HEK293T (cell line): Measurements from ENCODE around the gene STX10.
"Not testable (repeated sequence)": the region's sequence is repeated elsewhere in the genome, so short reads cannot be mapped to it uniquely, and the experiment has no call there.

ENCODE experiments used
- CTCF ChIA-PET: fragments of 350-600 bp; formaldehyde crosslinking; extraction: SDS; loops from one replicate; lab custom pipeline; 2021; ENCODE audit warnings: antibody characterized with exemption, inconsistent platforms; lab: Yijun Ruan, JAX
- POLR2A ChIA-PET: fragments of 350-600 bp; formaldehyde crosslinking; extraction: SDS; loops from one replicate; lab custom pipeline; 2020; ENCODE audit warnings: antibody characterized with exemption, inconsistent platforms; lab: Yijun Ruan, JAX
- DNase-seq: peaks from one replicate; pipeline ENCODE4 v3.0.0; 2012; ENCODE audit warnings: mixed read lengths; ENCODE audit errors: extremely low spot score
- BHLHE40 ChIP-seq: fragments of 450-650 bp; IDR thresholded peaks from 2 replicates; pipeline ENCODE4 v1.6.1; 2016; ENCODE audit warnings: mild to moderate bottlenecking, moderate library complexity, borderline replicate concordance
- FOXA1 ChIP-seq: fragments of 450-650 bp; IDR thresholded peaks from 2 replicates; pipeline ENCODE4 v1.6.1; 2016; ENCODE audit warnings: mild to moderate bottlenecking
- FOXK2 ChIP-seq: fragments of 450-650 bp; IDR thresholded peaks from 2 replicates; pipeline ENCODE4 v1.6.1; 2016; ENCODE audit warnings: mild to moderate bottlenecking
- FOXM1 ChIP-seq: fragments of 450-650 bp; IDR thresholded peaks from 2 replicates; pipeline ENCODE4 v1.6.1; 2017; ENCODE audit warnings: mild to moderate bottlenecking, borderline replicate concordance
- HDGF ChIP-seq: fragments of 450-650 bp; IDR thresholded peaks from 2 replicates; pipeline ENCODE4 v1.6.1; 2017; ENCODE audit warnings: antibody characterized with exemption, borderline replicate concordance
- L3MBTL2 ChIP-seq: fragments of 450-650 bp; conservative IDR thresholded peaks from 2 replicates; pipeline ENCODE4 v1.6.1; 2016; ENCODE audit warnings: mild to moderate bottlenecking
- LEF1 ChIP-seq: fragments of 450-650 bp; IDR thresholded peaks from 2 replicates; pipeline ENCODE4 v1.6.1; 2017; ENCODE audit warnings: mild to moderate bottlenecking, borderline replicate concordance
- NFRKB ChIP-seq: fragments of 450-650 bp; IDR thresholded peaks from 2 replicates; pipeline ENCODE4 v1.6.1; 2016; ENCODE audit warnings: mild to moderate bottlenecking, moderate library complexity
- SP1 ChIP-seq: fragments of 450-650 bp; IDR thresholded peaks from 2 replicates; pipeline ENCODE4 v1.6.1; 2017
- SUZ12 ChIP-seq: fragments of 450-650 bp; IDR thresholded peaks from 2 replicates; pipeline ENCODE4 v1.6.1; 2016; ENCODE audit warnings: mild to moderate bottlenecking
- TARDBP ChIP-seq: fragments of 450-650 bp; IDR thresholded peaks from 2 replicates; pipeline ENCODE4 v1.6.1; 2016
- ZNF384 ChIP-seq: fragments of 450-650 bp; IDR thresholded peaks from 2 replicates; pipeline ENCODE4 v1.6.1; 2016
- TF ChIP-seq, protein P1 (sequence below): fragments of 450-650 bp; IDR thresholded peaks from 2 replicates; pipeline ENCODE4 v1.6.1; 2016

Gene STX10

DNA sequence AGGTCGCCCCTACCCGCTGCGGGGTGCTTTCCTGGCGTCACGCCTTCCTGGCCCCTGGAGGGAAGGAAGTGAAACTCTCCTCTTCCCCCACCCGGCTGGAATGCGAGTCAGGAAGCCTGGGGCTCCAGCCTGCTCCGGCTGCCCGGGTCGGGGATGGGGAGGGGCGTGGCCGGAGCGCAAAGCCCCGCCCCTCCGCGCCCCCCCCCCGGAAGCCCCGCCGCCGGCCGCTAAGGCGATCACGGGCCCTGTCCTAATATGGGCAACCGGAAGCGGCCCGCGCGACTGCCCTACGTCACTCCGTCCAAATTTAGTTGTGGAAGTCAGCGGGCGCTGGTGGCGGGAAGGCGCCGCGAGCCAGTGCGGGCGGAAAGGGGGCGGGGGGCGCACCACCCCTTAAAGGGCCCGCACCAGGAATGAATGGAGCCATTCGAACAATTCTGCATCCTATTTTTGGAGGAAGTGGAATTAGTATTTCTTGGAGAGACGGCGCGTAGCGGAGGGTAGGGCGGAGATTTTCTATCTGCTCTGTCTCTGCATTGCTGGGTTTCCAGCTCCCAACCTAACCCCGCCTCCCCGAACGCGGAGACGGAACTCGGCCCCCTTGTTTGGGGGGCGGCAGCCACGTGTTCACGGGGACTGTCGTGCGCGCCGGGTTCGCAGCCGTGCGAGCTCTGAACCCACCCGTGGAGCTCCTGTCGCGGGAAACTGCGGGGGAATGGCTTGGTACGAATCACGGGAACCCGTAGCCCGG lies 1.6 kb upstream of the STX10 start:
- peak; percentile 94 for DNase-seq
- CTCF ChIA-PET: interaction anchor here (0.9 kb wide), 1 partner anchor 9 kb away, joined by 4 read pairs; no protein-coding TSS in a partner anchor

DNA sequence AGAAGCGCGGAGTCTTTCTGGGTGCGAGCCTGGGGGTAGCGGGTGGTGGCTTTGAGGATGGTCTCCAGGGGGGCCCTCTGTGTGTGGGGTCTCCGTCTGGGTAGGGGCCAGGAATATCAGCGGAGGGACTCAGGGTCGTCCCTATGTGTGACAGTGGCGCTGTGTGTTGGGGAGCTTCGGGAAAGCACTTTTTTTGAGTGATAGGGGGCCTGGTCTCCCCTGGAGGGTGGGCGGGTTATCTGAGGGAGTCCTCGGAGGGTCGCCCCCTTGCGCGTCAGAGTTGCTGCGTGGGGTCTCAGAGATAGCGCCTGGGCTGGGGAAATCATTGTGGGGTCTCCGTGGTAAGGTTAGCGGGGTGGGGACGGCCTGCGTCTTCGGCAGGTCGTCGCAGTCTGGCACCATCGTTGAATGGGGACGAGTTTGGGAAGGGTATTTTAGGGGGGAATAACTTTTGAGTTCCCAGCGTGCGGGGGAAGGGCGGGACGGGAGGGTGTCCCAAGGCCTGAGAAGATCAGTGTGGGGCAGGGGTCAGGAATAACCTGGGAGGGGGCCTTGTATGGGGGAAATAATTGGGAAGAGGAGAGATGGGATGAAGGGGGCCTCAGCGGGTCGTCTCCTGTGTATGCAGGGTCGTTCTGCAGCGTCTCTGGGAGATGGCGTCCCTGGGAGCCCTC lies 893 bp upstream of the STX10 start:
- ChIA-PET CTCF (interaction anchor here (0.5 to 1.2 kb wide), 3 partner anchors 12 to 473 kb away, joined by 3 read pairs; no protein-coding TSS in a partner anchor), POLR2A (interaction anchor here (2.2 to 2.5 kb wide), 3 partner anchors 12 to 44 kb away, joined by 6 to 15 read pairs (median 11); partner anchors contain the start of gene NACC1)
- no peak for TF ChIP-seq TARDBP
- TF ChIP-seq FOXM1: no peak
- no peak for TF ChIP-seq BHLHE40
- no peak for TF ChIP-seq ZNF384
- TF ChIP-seq HDGF: no peak
- no peak for TF ChIP-seq SP1
- TF ChIP-seq SUZ12: no peak
- TF ChIP-seq FOXA1: no peak
- no peak for TF ChIP-seq LEF1
- TF ChIP-seq L3MBTL2: no peak
- no peak for DNase-seq

More for the DNA sequence above, 1.6 kb upstream of the STX10 start:
- peak; percentile 48; the same call in 1 of the 2 replicates for TF ChIP-seq FOXM1
- no peak for TF ChIP-seq SUZ12
- no peak for TF ChIP-seq NFRKB
- peak; percentile 76 for TF ChIP-seq L3MBTL2
- TF ChIP-seq, protein P1, sequence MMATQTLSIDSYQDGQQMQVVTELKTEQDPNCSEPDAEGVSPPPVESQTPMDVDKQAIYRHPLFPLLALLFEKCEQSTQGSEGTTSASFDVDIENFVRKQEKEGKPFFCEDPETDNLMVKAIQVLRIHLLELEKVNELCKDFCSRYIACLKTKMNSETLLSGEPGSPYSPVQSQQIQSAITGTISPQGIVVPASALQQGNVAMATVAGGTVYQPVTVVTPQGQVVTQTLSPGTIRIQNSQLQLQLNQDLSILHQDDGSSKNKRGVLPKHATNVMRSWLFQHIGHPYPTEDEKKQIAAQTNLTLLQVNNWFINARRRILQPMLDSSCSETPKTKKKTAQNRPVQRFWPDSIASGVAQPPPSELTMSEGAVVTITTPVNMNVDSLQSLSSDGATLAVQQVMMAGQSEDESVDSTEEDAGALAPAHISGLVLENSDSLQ: peak; percentile 40; the same call in 1 of the 2 replicates
- no peak for TF ChIP-seq SP1
- no peak for TF ChIP-seq FOXA1
- TF ChIP-seq HDGF: no peak
- no peak for TF ChIP-seq ZNF384
- TF ChIP-seq LEF1: no peak
- TF ChIP-seq FOXK2: no peak
- TF ChIP-seq TARDBP: no peak
- POLR2A ChIA-PET: interaction anchor here (0.7 to 2.2 kb wide), 28 partner anchors 10 to 612 kb away, joined by 3 to 66 read pairs (median 4); partner anchors contain the start of genes MRI1 and NACC1

DNA sequence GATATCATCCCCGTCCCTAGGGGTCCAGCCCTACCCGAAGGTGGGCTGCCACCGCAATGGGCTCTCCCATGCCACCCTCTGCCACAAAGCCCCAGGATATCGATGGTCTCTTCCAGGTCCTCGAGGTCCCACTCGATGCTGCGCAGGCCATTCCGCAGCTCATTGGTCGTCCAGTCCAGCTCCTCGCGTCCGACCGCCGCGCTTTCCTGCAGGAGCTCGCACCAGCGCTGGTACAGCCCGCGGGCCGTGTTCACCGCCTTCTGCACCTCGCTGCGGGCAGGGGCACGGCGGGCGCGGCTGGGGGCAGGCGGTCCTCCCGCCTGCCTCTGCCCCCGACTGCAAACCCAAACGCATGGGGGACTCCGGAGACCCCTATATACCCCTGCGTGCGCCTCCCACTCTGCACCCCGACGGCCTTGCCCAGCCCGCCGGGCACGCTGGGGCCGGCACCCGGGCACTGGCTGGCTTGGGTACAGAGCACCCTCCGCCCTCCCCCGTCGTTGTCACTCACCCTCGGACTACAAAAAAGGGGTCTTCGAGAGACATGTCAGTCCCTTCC lies 468 bp downstream of the STX10 start:
- no peak for DNase-seq
- POLR2A ChIA-PET: interaction anchor here (1.1 to 2.5 kb wide), 4 partner anchors 13 to 45 kb away, joined by 3 to 15 read pairs (median 8); partner anchors contain the start of gene NACC1
- TF ChIP-seq, protein P1: no peak
- no peak for TF ChIP-seq ZNF384
- TF ChIP-seq L3MBTL2: peak; percentile 25; the same call in 1 of the 2 replicates
- no peak for TF ChIP-seq SUZ12
- CTCF ChIA-PET: interaction anchor here (0.7 to 1.2 kb wide), 3 partner anchors 13 to 184 kb away, joined by 3 read pairs; no protein-coding TSS in a partner anchor

DNA sequence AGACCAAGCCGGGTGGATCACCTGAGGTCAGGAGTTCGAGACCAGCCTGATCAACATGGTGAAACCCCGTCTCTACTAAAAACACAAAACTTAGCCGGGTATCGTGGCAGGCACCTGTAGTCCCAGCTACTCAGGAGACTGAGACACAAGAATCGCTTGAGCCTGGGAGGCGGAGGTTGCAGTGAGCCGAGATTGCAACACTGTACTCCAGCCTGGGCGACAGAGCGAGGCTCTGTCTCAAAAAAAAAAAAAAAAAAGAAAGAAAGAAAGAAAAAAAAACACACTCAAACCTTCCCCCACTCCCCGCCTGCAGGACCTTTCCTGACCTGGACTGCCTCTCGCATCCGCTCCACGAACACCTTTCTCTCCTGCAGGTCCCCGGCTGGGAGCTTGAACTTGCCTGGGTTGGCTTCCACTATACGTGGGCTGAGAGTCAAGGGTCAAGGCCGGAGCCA lies 975 bp downstream of the STX10 start:
- not testable (repeated sequence) for DNase-seq
- ChIA-PET CTCF (interaction anchor here (1.0 to 1.2 kb wide), 2 partner anchors 13 to 184 kb away, joined by 3 read pairs; no protein-coding TSS in a partner anchor), POLR2A (interaction anchor here (1.1 to 2.5 kb wide), 4 partner anchors 14 to 46 kb away, joined by 3 to 15 read pairs (median 8); partner anchors contain the start of gene NACC1)

DNA sequence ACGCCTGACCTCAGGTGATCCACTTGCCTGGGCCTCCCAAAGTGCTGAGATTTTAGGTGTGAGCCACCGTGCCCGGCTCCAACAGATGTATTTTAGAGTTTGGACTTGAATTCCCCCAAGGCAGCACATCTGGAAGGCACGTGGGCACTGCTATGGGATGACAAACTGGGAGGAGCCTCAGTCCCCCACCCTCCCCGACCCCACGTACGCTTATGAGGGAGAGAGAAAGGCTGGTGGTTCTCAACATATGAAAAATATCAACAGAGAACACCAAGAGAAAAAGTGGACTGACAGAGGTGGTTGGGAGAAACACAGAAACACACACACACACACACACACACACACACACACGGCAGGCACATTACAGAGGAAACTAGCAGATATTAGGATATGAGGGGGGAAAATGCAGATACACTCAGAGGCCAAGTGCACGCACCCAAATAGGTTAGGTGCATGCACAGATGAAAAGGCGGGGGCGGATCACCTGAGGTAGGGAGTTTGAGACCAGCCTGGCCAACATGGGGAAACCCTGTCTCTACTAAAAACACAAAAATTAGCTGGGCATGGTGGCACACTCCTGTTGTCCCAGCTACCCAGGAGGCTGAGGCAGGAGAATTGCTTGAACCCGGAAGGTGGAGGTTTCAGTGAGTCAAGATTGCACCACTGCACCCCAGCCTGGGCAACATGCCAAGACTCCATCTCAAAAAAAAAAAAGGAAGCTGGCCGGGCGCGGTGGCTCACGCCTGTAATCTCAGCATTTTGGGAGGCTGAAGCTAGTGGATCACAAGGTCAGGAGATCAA lies 3.2 kb downstream of the STX10 start:
- ChIA-PET CTCF (no interaction called here), POLR2A (no interaction called here)
- no peak for TF ChIP-seq SUZ12
- TF ChIP-seq, protein P1: no peak
- no peak for TF ChIP-seq NFRKB
- no peak for TF ChIP-seq HDGF
- TF ChIP-seq L3MBTL2: no peak
- no peak for TF ChIP-seq FOXA1
- TF ChIP-seq FOXK2: no peak
- DNase-seq: no peak
